ENCODE results near the gene BACE2.

DNA sequence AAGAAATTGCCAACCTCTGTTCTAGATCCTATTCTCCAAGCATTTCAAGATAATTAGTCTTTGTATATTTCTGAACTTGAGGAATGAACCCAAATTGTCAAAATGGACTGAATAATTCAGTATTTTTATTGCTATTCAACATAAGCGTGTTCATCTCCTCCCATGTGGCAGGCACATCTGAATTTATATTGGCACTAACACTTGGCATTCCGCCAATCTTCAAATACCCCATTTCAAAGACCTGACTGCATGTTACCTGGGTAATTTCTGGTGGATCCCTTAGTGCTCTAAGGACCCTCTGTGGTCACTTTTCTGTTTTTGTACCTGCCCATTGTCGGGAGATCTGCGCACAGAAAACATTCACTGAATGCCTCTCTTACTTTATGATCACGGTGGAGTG lies 66.6 kb downstream of the BACE2 start:
- TF ChIP-seq CTCF (IDR thresholded peaks at IDR 0.05; ENCODE audit: low read depth, low read length, missing input control) (no peak), GABPA (IDR thresholded peaks at IDR 0.05 in 1 of 2, conservative IDR thresholded peaks at IDR 0.05 in 1 of 2) (no peak), JUND (IDR thresholded peaks at IDR 0.05) (no peak)
- TF ChIP-seq, protein P1, sequence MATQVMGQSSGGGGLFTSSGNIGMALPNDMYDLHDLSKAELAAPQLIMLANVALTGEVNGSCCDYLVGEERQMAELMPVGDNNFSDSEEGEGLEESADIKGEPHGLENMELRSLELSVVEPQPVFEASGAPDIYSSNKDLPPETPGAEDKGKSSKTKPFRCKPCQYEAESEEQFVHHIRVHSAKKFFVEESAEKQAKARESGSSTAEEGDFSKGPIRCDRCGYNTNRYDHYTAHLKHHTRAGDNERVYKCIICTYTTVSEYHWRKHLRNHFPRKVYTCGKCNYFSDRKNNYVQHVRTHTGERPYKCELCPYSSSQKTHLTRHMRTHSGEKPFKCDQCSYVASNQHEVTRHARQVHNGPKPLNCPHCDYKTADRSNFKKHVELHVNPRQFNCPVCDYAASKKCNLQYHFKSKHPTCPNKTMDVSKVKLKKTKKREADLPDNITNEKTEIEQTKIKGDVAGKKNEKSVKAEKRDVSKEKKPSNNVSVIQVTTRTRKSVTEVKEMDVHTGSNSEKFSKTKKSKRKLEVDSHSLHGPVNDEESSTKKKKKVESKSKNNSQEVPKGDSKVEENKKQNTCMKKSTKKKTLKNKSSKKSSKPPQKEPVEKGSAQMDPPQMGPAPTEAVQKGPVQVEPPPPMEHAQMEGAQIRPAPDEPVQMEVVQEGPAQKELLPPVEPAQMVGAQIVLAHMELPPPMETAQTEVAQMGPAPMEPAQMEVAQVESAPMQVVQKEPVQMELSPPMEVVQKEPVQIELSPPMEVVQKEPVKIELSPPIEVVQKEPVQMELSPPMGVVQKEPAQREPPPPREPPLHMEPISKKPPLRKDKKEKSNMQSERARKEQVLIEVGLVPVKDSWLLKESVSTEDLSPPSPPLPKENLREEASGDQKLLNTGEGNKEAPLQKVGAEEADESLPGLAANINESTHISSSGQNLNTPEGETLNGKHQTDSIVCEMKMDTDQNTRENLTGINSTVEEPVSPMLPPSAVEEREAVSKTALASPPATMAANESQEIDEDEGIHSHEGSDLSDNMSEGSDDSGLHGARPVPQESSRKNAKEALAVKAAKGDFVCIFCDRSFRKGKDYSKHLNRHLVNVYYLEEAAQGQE (IDR thresholded peaks at IDR 0.05) = no peak

All from liver (tissue), 3 donors.